ENCODE measurements around the gene FGB. TPM values are rescaled to one million over a fixed set of nuclear protein-coding genes. Genes with fewer than 3 reads are reported as not detected.

Gene FGB
- total RNA-seq, 3 donors from 2014 or later = 3.9 TPM; not detected in 2

DNA sequence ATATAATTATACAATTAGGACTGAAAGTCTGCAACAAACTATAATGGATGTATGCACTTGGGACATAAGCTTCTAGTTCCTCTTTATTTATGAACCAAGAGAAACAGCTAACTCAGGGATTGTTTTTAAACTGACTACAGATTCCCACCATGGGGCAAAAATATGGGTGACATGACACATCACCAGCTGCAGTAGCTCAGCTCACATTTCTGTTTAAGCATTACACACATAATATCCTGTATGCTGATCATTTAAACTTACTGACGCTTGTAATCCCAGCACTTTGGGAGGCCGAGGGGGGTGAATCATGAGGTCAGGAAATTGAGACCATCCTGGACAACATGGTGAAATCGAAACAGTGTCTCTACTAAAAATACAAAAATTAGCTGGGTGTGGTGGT, 11.5 kb downstream of the FGB start:
- Histone ChIP-seq H3K36me3 (no peaks in the 10 kb centered on the region), H3K4me3 (no peak overlapping the region), H3K9me3 (no peaks in the 10 kb centered on the region), H3K27me3 (no peaks in the 10 kb centered on the region), H3K27ac (no peak overlapping the region), H3K4me1 (no peaks in the 10 kb centered on the region)
- intact Hi-C loops (cut with DNase I; ENCODE audit: low total_unique reads) = no loop called here
- DNase-seq (ENCODE audit: low spot score in 2 of 2) = no peak
- TF ChIP-seq POLR2A (IDR thresholded peaks at IDR 0.05) (no peak), POLR2AphosphoS5 (IDR thresholded peaks at IDR 0.05) (no peak)
- TF ChIP-seq, protein P1, sequence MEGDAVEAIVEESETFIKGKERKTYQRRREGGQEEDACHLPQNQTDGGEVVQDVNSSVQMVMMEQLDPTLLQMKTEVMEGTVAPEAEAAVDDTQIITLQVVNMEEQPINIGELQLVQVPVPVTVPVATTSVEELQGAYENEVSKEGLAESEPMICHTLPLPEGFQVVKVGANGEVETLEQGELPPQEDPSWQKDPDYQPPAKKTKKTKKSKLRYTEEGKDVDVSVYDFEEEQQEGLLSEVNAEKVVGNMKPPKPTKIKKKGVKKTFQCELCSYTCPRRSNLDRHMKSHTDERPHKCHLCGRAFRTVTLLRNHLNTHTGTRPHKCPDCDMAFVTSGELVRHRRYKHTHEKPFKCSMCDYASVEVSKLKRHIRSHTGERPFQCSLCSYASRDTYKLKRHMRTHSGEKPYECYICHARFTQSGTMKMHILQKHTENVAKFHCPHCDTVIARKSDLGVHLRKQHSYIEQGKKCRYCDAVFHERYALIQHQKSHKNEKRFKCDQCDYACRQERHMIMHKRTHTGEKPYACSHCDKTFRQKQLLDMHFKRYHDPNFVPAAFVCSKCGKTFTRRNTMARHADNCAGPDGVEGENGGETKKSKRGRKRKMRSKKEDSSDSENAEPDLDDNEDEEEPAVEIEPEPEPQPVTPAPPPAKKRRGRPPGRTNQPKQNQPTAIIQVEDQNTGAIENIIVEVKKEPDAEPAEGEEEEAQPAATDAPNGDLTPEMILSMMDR (IDR thresholded peaks at IDR 0.05) = no peak

DNA sequence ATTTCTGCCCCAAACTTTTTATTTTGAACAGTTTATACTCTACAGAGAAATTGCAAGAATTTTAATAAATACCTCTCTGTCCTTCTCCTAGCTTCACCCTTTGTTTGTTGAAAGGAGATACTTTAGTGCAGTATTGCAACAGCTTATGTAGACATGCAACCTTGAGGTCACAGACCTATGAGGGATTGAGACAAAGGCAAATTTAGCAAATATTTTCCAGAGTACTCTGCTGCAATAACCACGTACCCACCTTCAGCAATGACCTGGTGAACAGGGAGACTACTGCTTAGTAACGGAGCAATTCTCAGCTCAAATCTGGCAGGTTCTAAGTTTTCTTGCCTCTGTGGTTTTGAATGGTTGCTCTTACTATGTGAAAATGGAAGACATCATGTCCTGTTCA, 14.5 kb downstream of the FGB start:
- no peak overlapping the region for H3K27ac ChIP-seq
- no peaks in the 10 kb centered on the region for H3K36me3 ChIP-seq
- no peak for DNase-seq (ENCODE audit: low spot score in 2 of 2)
- TF ChIP-seq POLR2AphosphoS5 (IDR thresholded peaks at IDR 0.05) (no peak), POLR2A (IDR thresholded peaks at IDR 0.05) (no peak)
- TF ChIP-seq, protein P1 (IDR thresholded peaks at IDR 0.05) = no peak
- no peak overlapping the region for H3K4me3 ChIP-seq
- no peaks in the 10 kb centered on the region for H3K27me3 ChIP-seq
- intact Hi-C loops (cut with DNase I; ENCODE audit: low total_unique reads) = no loop called here
- no peaks in the 10 kb centered on the region for H3K9me3 ChIP-seq
- no peaks in the 10 kb centered on the region for H3K4me1 ChIP-seq

DNA sequence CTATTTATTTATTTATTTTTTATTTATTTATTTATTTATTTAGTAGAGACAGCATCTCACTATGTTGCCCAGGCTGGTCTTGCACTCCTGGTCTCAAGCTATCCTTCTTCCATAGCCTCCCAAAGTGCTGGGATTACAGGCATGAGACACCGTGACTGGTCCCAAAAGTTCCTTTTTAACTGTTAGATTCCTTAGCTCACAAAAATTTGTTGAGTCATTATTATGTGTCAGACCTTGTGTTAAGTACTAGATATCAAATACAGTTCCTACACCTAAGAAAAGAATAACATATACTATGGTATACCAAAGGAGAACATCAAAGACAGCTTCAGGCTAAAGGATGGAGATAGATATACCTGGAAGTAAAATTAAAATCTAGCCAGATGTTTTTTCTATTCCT, 16.1 kb downstream of the FGB start:
- Histone ChIP-seq H3K27ac (no peak overlapping the region), H3K27me3 (no peaks in the 10 kb centered on the region), H3K9me3 (no peaks in the 10 kb centered on the region), H3K4me3 (no peak overlapping the region), H3K4me1 (no peaks in the 10 kb centered on the region), H3K36me3 (no peaks in the 10 kb centered on the region)
- intact Hi-C loops (cut with DNase I; ENCODE audit: low total_unique reads) = no loop called here
- no peak for DNase-seq (ENCODE audit: low spot score in 2 of 2)
- TF ChIP-seq POLR2AphosphoS5 (IDR thresholded peaks at IDR 0.05) = no peak
- TF ChIP-seq, protein P1 (IDR thresholded peaks at IDR 0.05) = no peak
- no peak for TF ChIP-seq POLR2A (IDR thresholded peaks at IDR 0.05)

DNA sequence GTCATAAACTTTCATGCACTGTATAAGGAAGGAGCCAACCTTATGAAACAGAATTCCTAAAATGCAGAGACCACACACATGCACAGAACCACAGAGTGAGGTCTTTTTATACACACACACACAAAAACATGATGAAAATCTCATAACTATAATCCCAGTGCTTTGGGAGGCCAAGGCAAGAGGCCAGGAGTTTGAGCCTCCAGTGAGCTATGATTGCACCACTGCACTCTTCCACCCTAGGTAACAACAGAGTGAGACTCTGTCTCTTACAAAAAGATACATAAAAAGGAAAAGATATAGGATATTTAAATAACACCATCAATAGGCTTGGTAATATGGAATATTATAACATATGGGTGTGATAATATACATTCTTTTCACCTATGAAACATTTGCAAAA, 17.1 kb downstream of the FGB start:
- TF ChIP-seq POLR2AphosphoS5 (IDR thresholded peaks at IDR 0.05) (no peak), POLR2A (IDR thresholded peaks at IDR 0.05) (no peak)
- H3K27me3 ChIP-seq = no peaks in the 10 kb centered on the region
- no peaks in the 10 kb centered on the region for H3K4me1 ChIP-seq
- DNase-seq (ENCODE audit: low spot score in 2 of 2) = no peak
- H3K9me3 ChIP-seq = no peaks in the 10 kb centered on the region
- no peak overlapping the region for H3K27ac ChIP-seq
- H3K36me3 ChIP-seq = no peaks in the 10 kb centered on the region
- intact Hi-C loops (cut with DNase I; ENCODE audit: low total_unique reads) = no loop called here
- H3K4me3 ChIP-seq = no peak overlapping the region

DNA sequence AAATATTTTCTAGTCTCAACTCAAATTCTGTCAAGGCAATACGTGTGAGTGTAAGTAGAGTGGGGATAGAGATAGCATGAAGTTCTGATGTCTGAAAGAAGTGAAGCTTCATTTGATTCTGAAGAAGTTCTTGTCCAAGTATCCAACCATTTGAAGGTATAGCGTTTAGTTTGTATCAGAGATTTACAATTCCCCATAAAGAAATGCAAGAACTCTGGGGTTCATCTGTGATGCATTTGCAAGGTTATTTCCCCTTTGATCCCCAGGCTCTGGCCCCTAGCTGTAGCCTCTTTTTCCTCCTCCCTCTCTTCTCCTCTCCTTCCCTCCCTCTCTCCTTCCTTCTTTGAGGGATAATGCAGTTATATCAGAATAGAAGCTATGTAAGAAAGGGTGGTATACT, 19.9 kb downstream of the FGB start:
- H3K9me3 ChIP-seq = no peaks in the 10 kb centered on the region
- DNase-seq (ENCODE audit: low spot score in 2 of 2) = no peak
- H3K27me3 ChIP-seq = no peaks in the 10 kb centered on the region
- H3K4me1 ChIP-seq = no peaks in the 10 kb centered on the region
- no peak for TF ChIP-seq POLR2AphosphoS5 (IDR thresholded peaks at IDR 0.05)
- no peak for TF ChIP-seq POLR2A (IDR thresholded peaks at IDR 0.05)
- TF ChIP-seq, protein P1 (IDR thresholded peaks at IDR 0.05) = no peak
- no peak overlapping the region for H3K27ac ChIP-seq
- H3K36me3 ChIP-seq = no peaks in the 10 kb centered on the region
- intact Hi-C loops (cut with DNase I; ENCODE audit: low total_unique reads) = no loop called here
- H3K4me3 ChIP-seq = no peak overlapping the region

DNA sequence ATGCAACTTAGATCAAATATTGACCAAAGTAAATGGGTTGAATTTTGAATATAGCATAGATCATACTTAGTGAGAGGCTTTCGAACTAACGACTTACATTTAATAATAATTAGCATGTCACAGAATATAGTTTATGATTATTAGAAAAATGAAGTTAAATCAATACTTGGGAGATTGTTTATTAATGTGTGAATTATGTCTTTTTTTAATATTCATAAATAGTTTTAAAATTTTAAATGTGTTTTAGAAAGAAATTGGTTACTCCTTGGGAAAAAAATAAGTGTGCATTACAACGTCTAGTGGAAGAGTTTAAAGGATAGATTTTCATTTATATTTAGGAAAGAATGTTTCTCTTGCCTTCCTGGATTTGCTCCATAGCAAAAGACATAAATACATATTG, 20.4 kb downstream of the FGB start:
- Histone ChIP-seq H3K4me1 (no peaks in the 10 kb centered on the region), H3K9me3 (no peaks in the 10 kb centered on the region), H3K36me3 (no peaks in the 10 kb centered on the region), H3K27ac (no peak overlapping the region), H3K27me3 (no peaks in the 10 kb centered on the region), H3K4me3 (no peak overlapping the region)
- DNase-seq (ENCODE audit: low spot score in 2 of 2) = no peak
- intact Hi-C loops (cut with DNase I; ENCODE audit: low total_unique reads) = no loop called here
- TF ChIP-seq POLR2AphosphoS5 (IDR thresholded peaks at IDR 0.05) (no peak), POLR2A (IDR thresholded peaks at IDR 0.05) (no peak)
- TF ChIP-seq, protein P1 (IDR thresholded peaks at IDR 0.05) = no peak

Measured in breast epithelium (tissue), 4 donors.